ENCODE measurements around the gene EPB41L1. TPM values are rescaled to one million over a fixed set of nuclear protein-coding genes. Genes with fewer than 3 reads are reported as not detected.

EPB41L1 gene
- total RNA-seq, 2 experiments from 2014 or later = 1.0 to 2.2 TPM

GRCh38 chr20:36170542-36171215 is 16.1 kb downstream of the EPB41L1 start:
- Mint-ChIP-seq H3K4me1 (ENCODE audit: low read depth) (no peaks in the 10 kb centered on the region), H3K4me3 (no peak overlapping the region), H3K9me3 (no peaks in the 10 kb centered on the region), H3K27me3 (no peaks in the 10 kb centered on the region), H3K36me3 (ENCODE audit: low read depth) (no peaks in the 10 kb centered on the region), H3K27ac (no peak overlapping the region)
- intact Hi-C loops (cut with micrococcal nuclease) = no loop called here
- POLR2A ChIA-PET = no interaction called here
- no peak for ATAC-seq
- no peak for TF ChIP-seq CTCF (IDR thresholded peaks at IDR 0.05)
- CTCF ChIA-PET = interaction anchor here (1.5 to 2.3 kb wide), 2 partner anchors 14 to 268 kb away, joined by 3 to 8 read pairs; no protein-coding TSS in a partner anchor
- no peak for DNase-seq

GRCh38 chr20:36173451-36173933 is 19.0 kb downstream of the EPB41L1 start:
- ChIA-PET POLR2A (interaction anchor here (1.0 kb wide), 1 partner anchor 29 kb away, joined by 3 read pairs; no protein-coding TSS in a partner anchor), CTCF (no interaction called here)
- H3K27ac Mint-ChIP-seq = no peak overlapping the region
- no peaks in the 10 kb centered on the region for H3K36me3 Mint-ChIP-seq (ENCODE audit: low read depth)
- no peak for TF ChIP-seq CTCF (IDR thresholded peaks at IDR 0.05)
- no peaks in the 10 kb centered on the region for H3K4me1 Mint-ChIP-seq (ENCODE audit: low read depth)
- ATAC-seq = peak; percentile 60
- intact Hi-C loops (cut with micrococcal nuclease) = no loop called here
- peak; percentile 45 for DNase-seq
- H3K9me3 Mint-ChIP-seq = no peaks in the 10 kb centered on the region
- no peaks in the 10 kb centered on the region for H3K27me3 Mint-ChIP-seq
- no peak overlapping the region for H3K4me3 Mint-ChIP-seq

- ChIA-PET POLR2A (no interaction called here), CTCF (interaction anchor here (1.0 to 1.2 kb wide), 2 partner anchors 25 to 182 kb away, joined by 3 read pairs; no protein-coding TSS in a partner anchor)
- ATAC-seq (no peak), DNase-seq (no peak)
- intact Hi-C loops (cut with micrococcal nuclease) = no loop called here
- TF ChIP-seq CTCF (IDR thresholded peaks at IDR 0.05) = no peak
- Mint-ChIP-seq H3K27me3 (no peaks in the 10 kb centered on the region), H3K9me3 (no peaks in the 10 kb centered on the region), H3K4me3 (no peak overlapping the region), H3K4me1 (ENCODE audit: low read depth) (no peaks in the 10 kb centered on the region), H3K36me3 (ENCODE audit: low read depth) (no peaks in the 10 kb centered on the region), H3K27ac (no peak overlapping the region)
Measured at GRCh38 chr20:36175016-36175415, 20.5 kb downstream of the EPB41L1 start.

GRCh38 chr20:36175475-36175995 is 21.0 kb downstream of the EPB41L1 start:
- Mint-ChIP-seq H3K4me3 (no peak overlapping the region), H3K36me3 (ENCODE audit: low read depth) (no peaks in the 10 kb centered on the region), H3K27me3 (no peaks in the 10 kb centered on the region), H3K27ac (no peak overlapping the region), H3K4me1 (ENCODE audit: low read depth) (no peaks in the 10 kb centered on the region), H3K9me3 (no peaks in the 10 kb centered on the region)
- TF ChIP-seq CTCF (IDR thresholded peaks at IDR 0.05) = no peak
- ATAC-seq (no peak), DNase-seq (no peak)
- intact Hi-C loops (cut with micrococcal nuclease) = no loop called here
- ChIA-PET POLR2A (no interaction called here), CTCF (no interaction called here)

- Mint-ChIP-seq H3K27ac (no peak overlapping the region), H3K36me3 (ENCODE audit: low read depth) (no peaks in the 10 kb centered on the region), H3K4me1 (ENCODE audit: low read depth) (no peaks in the 10 kb centered on the region), H3K9me3 (no peaks in the 10 kb centered on the region), H3K27me3 (no peaks in the 10 kb centered on the region), H3K4me3 (no peak overlapping the region)
- POLR2A ChIA-PET = no interaction called here
- ATAC-seq (no peak), DNase-seq (no peak)
- no peak for TF ChIP-seq CTCF (IDR thresholded peaks at IDR 0.05)
- CTCF ChIA-PET = interaction anchor here (1.4 kb wide), 1 partner anchor 25 kb away, joined by 3 read pairs; no protein-coding TSS in a partner anchor
- intact Hi-C loops (cut with micrococcal nuclease) = no loop called here
Measured at GRCh38 chr20:36177716-36178115, 23.2 kb downstream of the EPB41L1 start.
